Gastroesophageal sphincter (tissue), 3 donors: ENCODE results near the gene PLAC8.

ENCODE experiments used
- CTCF ChIP-seq, 4 experiments: fragments of 200-600 bp in 2 of 4; fragments of 450-650 bp in 2 of 4; sonication (generic) in 1 of 4; IDR thresholded peaks; one replicate each; pipeline ENCODE4 v1.5.1; 2017 to 2019; ENCODE audit warnings: antibody characterized with exemption in 4 of 4, mild to moderate bottlenecking in 2 of 4, moderate library complexity in 2 of 4
- EP300 ChIP-seq: sonication (generic); formaldehyde crosslinking; IDR thresholded peaks from one replicate; pipeline ENCODE4 v1.6.1; 2017; ENCODE audit warnings: antibody characterized with exemption, mild to moderate bottlenecking
- POLR2AphosphoS5 ChIP-seq: sonication (generic); formaldehyde crosslinking; IDR thresholded peaks from one replicate; pipeline ENCODE4 v1.6.1; 2017; ENCODE audit warnings: antibody characterized with exemption

GRCh38 chr4:83139514-83140156 lies 25.1 kb upstream of the PLAC8 start:
- TF ChIP-seq POLR2AphosphoS5 (no peak), CTCF (IDR thresholded peaks at IDR 0.05) (no peak), EP300 (no peak)
